ENCODE data around the gene PIAS1. TPM values are rescaled to one million over a fixed set of nuclear protein-coding genes. Genes with fewer than 3 reads are reported as not detected.

PIAS1 gene
- total RNA-seq, 1 experiment from 2014 or later: 29.7 TPM

DNA sequence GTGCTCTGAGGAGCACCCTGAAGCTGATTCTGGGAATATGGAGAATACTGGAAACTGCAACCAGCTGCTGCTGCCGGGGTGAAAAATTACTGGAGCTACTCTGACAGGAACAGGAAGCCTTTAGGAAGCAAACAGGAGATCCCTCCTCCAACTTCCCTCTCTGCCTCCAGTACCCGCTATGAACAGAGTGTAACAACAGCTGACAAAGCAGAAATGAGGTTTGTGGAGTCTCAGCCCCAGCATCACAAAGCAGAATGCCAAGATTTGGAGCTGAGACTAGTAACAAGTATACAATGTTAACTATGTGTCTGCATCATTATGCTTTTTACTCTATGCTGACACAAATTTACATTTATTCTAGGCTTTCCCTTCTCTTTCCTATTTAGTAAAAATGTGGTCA lies 22.7 kb upstream of the PIAS1 start:
- ChIA-PET POLR2A (no interaction called here), CTCF (no interaction called here)
- TF ChIP-seq, protein P1, sequence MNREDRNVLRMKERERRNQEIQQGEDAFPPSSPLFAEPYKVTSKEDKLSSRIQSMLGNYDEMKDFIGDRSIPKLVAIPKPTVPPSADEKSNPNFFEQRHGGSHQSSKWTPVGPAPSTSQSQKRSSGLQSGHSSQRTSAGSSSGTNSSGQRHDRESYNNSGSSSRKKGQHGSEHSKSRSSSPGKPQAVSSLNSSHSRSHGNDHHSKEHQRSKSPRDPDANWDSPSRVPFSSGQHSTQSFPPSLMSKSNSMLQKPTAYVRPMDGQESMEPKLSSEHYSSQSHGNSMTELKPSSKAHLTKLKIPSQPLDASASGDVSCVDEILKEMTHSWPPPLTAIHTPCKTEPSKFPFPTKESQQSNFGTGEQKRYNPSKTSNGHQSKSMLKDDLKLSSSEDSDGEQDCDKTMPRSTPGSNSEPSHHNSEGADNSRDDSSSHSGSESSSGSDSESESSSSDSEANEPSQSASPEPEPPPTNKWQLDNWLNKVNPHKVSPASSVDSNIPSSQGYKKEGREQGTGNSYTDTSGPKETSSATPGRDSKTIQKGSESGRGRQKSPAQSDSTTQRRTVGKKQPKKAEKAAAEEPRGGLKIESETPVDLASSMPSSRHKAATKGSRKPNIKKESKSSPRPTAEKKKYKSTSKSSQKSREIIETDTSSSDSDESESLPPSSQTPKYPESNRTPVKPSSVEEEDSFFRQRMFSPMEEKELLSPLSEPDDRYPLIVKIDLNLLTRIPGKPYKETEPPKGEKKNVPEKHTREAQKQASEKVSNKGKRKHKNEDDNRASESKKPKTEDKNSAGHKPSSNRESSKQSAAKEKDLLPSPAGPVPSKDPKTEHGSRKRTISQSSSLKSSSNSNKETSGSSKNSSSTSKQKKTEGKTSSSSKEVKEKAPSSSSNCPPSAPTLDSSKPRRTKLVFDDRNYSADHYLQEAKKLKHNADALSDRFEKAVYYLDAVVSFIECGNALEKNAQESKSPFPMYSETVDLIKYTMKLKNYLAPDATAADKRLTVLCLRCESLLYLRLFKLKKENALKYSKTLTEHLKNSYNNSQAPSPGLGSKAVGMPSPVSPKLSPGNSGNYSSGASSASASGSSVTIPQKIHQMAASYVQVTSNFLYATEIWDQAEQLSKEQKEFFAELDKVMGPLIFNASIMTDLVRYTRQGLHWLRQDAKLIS (CRISPR knock-in tag; IDR thresholded peaks at IDR 0.05; ENCODE audit: borderline replicate concordance): no peak
- TF ChIP-seq, protein P2, sequence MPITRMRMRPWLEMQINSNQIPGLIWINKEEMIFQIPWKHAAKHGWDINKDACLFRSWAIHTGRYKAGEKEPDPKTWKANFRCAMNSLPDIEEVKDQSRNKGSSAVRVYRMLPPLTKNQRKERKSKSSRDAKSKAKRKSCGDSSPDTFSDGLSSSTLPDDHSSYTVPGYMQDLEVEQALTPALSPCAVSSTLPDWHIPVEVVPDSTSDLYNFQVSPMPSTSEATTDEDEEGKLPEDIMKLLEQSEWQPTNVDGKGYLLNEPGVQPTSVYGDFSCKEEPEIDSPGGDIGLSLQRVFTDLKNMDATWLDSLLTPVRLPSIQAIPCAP (CRISPR knock-in tag; IDR thresholded peaks at IDR 0.05): no peak
- TF ChIP-seq, protein P3, sequence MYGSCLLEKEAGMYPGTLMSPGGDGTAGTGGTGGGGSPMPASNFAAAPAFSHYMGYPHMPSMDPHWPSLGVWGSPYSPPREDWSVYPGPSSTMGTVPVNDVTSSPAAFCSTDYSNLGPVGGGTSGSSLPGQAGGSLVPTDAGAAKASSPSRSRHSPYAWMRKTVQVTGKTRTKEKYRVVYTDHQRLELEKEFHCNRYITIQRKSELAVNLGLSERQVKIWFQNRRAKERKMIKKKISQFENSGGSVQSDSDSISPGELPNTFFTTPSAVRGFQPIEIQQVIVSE (CRISPR knock-in tag; IDR thresholded peaks at IDR 0.05; ENCODE audit: borderline replicate concordance): no peak
- TF ChIP-seq, protein P4, sequence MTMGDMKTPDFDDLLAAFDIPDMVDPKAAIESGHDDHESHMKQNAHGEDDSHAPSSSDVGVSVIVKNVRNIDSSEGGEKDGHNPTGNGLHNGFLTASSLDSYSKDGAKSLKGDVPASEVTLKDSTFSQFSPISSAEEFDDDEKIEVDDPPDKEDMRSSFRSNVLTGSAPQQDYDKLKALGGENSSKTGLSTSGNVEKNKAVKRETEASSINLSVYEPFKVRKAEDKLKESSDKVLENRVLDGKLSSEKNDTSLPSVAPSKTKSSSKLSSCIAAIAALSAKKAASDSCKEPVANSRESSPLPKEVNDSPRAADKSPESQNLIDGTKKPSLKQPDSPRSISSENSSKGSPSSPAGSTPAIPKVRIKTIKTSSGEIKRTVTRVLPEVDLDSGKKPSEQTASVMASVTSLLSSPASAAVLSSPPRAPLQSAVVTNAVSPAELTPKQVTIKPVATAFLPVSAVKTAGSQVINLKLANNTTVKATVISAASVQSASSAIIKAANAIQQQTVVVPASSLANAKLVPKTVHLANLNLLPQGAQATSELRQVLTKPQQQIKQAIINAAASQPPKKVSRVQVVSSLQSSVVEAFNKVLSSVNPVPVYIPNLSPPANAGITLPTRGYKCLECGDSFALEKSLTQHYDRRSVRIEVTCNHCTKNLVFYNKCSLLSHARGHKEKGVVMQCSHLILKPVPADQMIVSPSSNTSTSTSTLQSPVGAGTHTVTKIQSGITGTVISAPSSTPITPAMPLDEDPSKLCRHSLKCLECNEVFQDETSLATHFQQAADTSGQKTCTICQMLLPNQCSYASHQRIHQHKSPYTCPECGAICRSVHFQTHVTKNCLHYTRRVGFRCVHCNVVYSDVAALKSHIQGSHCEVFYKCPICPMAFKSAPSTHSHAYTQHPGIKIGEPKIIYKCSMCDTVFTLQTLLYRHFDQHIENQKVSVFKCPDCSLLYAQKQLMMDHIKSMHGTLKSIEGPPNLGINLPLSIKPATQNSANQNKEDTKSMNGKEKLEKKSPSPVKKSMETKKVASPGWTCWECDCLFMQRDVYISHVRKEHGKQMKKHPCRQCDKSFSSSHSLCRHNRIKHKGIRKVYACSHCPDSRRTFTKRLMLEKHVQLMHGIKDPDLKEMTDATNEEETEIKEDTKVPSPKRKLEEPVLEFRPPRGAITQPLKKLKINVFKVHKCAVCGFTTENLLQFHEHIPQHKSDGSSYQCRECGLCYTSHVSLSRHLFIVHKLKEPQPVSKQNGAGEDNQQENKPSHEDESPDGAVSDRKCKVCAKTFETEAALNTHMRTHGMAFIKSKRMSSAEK (CRISPR knock-in tag; IDR thresholded peaks at IDR 0.05; ENCODE audit: borderline replicate concordance): no peak
- TF ChIP-seq ZNF138 (CRISPR knock-in tag; conservative IDR thresholded peaks at IDR 0.05): no peak
- Mint-ChIP-seq H3K9me3 (peaks cover 7% of the 10 kb centered on the region), H3K36me3 (no peaks in the 10 kb centered on the region; the same call in 1 of the 2 replicates), H3K27me3 (ENCODE audit: low read depth) (no peaks in the 10 kb centered on the region), H3K27ac (no peak overlapping the region), H3K4me1 (no peaks in the 10 kb centered on the region), H3K4me3 (no peak overlapping the region)
- ATAC-seq (no peak), DNase-seq (ENCODE audit: low spot score) (no peak)

DNA sequence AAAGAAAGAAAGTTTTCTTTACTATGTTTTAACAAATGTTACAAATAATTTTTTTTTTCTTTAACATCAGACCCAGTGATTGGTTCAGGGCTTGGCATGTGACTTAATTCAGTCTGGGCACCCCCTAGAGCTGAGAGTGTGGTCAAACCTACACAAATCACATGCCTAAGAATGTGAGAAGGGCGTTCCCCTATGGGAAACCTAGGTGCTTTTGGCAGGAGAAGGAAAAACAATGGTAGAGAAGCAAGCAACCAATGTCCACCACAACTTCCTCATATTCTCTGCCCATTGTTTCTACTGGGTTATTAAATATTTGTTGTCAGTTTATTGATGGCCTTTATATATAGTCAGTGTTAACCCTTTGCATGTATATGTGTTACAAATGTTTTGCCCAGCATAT lies 21.4 kb upstream of the PIAS1 start:
- Mint-ChIP-seq H3K36me3 (no peaks in the 10 kb centered on the region; the same call in 1 of the 2 replicates), H3K27me3 (ENCODE audit: low read depth) (no peaks in the 10 kb centered on the region), H3K4me1 (no peaks in the 10 kb centered on the region), H3K4me3 (no peak overlapping the region), H3K27ac (no peak overlapping the region), H3K9me3 (peaks cover 10% of the 10 kb centered on the region)
- CTCF ChIA-PET: no interaction called here
- ATAC-seq (peak; percentile 48; the same call in 1 of the 2 replicates), DNase-seq (ENCODE audit: low spot score) (no peak)
- TF ChIP-seq CREM (CRISPR knock-in tag; IDR thresholded peaks at IDR 0.05) (no peak), NFE2L1 (CRISPR knock-in tag; IDR thresholded peaks at IDR 0.05) (no peak), TEAD1 (CRISPR knock-in tag; IDR thresholded peaks at IDR 0.05) (no peak), MXD4 (CRISPR knock-in tag; IDR thresholded peaks at IDR 0.05; ENCODE audit: borderline replicate concordance) (no peak), IRF2 (CRISPR knock-in tag; IDR thresholded peaks at IDR 0.05; ENCODE audit: borderline replicate concordance, low read depth) (no peak)
- TF ChIP-seq, protein P5, sequence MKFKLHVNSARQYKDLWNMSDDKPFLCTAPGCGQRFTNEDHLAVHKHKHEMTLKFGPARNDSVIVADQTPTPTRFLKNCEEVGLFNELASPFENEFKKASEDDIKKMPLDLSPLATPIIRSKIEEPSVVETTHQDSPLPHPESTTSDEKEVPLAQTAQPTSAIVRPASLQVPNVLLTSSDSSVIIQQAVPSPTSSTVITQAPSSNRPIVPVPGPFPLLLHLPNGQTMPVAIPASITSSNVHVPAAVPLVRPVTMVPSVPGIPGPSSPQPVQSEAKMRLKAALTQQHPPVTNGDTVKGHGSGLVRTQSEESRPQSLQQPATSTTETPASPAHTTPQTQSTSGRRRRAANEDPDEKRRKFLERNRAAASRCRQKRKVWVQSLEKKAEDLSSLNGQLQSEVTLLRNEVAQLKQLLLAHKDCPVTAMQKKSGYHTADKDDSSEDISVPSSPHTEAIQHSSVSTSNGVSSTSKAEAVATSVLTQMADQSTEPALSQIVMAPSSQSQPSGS (CRISPR knock-in tag; IDR thresholded peaks at IDR 0.05; ENCODE audit: borderline replicate concordance, low read depth): no peak
- TF ChIP-seq, protein P4 (CRISPR knock-in tag; IDR thresholded peaks at IDR 0.05; ENCODE audit: borderline replicate concordance): no peak
- POLR2A ChIA-PET: no interaction called here

All from WTC11 (cell line).